Esophagus muscularis mucosa (tissue), 4 donors: ENCODE results near the gene TMEFF2. TPM values are rescaled to one million over a fixed set of nuclear protein-coding genes. Genes with fewer than 3 reads are reported as not detected.

Experiments used
- DNase-seq: peaks from one replicate; pipeline ENCODE4 v3.0.0-alpha.2; 2017; ENCODE audit errors: extremely low spot score
- H3K27ac ChIP-seq, 4 donors: fragments of 200-600 bp; sonication (generic); replicated peaks in 1 of 4; 1 replicate in 3 of 4; 2 replicates in 1 of 4; pipeline ENCODE4 v1.5.1; 2016 to 2019; ENCODE audit warnings: mild to moderate bottlenecking in 1 of 4
- H3K27me3 ChIP-seq, 4 donors: fragments of 200-600 bp; sonication (generic); one replicate each; pipeline versions ENCODE4 v1.5.1 to v1.6.0; 2016 to 2019
- H3K36me3 ChIP-seq, 4 donors: fragments of 200-600 bp; sonication (generic); one replicate each; pipeline ENCODE4 v1.5.1; 2016 to 2019
- H3K4me1 ChIP-seq, 4 donors: fragments of 200-600 bp; sonication (generic); one replicate each; pipeline ENCODE4 v1.5.1; 2016 to 2019
- H3K4me3 ChIP-seq, 4 donors: fragments of 200-600 bp; sonication (generic); 1 replicate in 2 of 4; 2 replicates in 2 of 4; pipeline ENCODE4 v1.5.1; 2016 to 2019; ENCODE audit warnings: mild to moderate bottlenecking in 4 of 4, moderate library complexity in 1 of 4
- H3K9me3 ChIP-seq, 4 donors: fragments of 200-600 bp; sonication (generic); 1 replicate in 3 of 4; 2 replicates in 1 of 4; pipeline ENCODE4 v1.5.1; 2016 to 2019
- CTCF ChIP-seq, 3 experiments: fragments of 200-600 bp in 2 of 3; fragments of 450-650 bp in 1 of 3; sonication (generic) in 2 of 3; IDR thresholded peaks; one replicate each; pipeline ENCODE4 v1.5.1; 2017 to 2019; ENCODE audit warnings: antibody characterized with exemption in 3 of 3, mild to moderate bottlenecking in 2 of 3, moderate library complexity in 1 of 3
- EP300 ChIP-seq: sonication (generic); formaldehyde crosslinking; IDR thresholded peaks from one replicate; pipeline ENCODE4 v1.6.1; 2017; ENCODE audit warnings: antibody characterized with exemption
- POLR2A ChIP-seq: fragments of 450-650 bp; IDR thresholded peaks from one replicate; pipeline ENCODE4 v1.6.1; 2017; ENCODE audit warnings: antibody characterized with exemption, moderate library complexity, mild to moderate bottlenecking, low read depth
- POLR2AphosphoS5 ChIP-seq, 2 donors: sonication (generic); formaldehyde crosslinking; IDR thresholded peaks; one replicate each; pipeline ENCODE4 v1.6.1; 2017; ENCODE audit warnings: antibody characterized with exemption in 2 of 2
- WGBS: methylation state at CpG from one replicate; pipeline ENCODE4 v1.1.5; 2018; 5-methylcytosine and 5-hydroxymethylcytosine counted together
- intact Hi-C: fragments of 100-400 bp; cut with DNase I; formaldehyde crosslinking; loops from one replicate; pipeline ENCODE4 v1.15.1; 2023
- total RNA-seq, 4 donors: library from RNA; depleted of rRNA; stranded (reverse); fragments of >200 nt; gene quantifications; one replicate each; pipeline versions ENCODE4 v1.1.0 to v1.2.1, GENCODE V29; 2016

The TMEFF2 gene
- total RNA-seq: 1 to 10 TPM in 1 of 4 donors, under 1 TPM in 3; 0.42 to 1.7 (median 0.55) TPM

GRCh38 chr2:192194866-192195547 is at the start of gene TMEFF2:
Gene TMEFF2, minus strand, starts transcription at chr2:192194933. Its CDS starts 409 bp downstream, at chr2:192194524.
- Histone ChIP-seq H3K27me3 (peaks cover 0 to 79% (median 46%) of the 10 kb centered on the region in 4 donors), H3K9me3 (no peaks in the 10 kb centered on the region), H3K4me1 (peaks cover 28 to 38% (median 31%) of the 10 kb centered on the region in 4 donors), H3K4me3 (peak within 1 kb of the TSS; percentile 53 to 61 (median 55)), H3K36me3 (no peaks in the 10 kb centered on the region), H3K27ac (no peak within 1 kb of the TSS)
- intact Hi-C loops: no loop called here
- under 1% methylated on average over 31 of the region's 64 CpGs for WGBS
- DNase-seq: no peak
- TF ChIP-seq POLR2A (no peak), POLR2AphosphoS5 (IDR thresholded peaks at IDR 0.05) (no peak), EP300 (no peak), CTCF (IDR thresholded peaks at IDR 0.05) (no peak)

GRCh38 chr2:192243488-192243887 is 48.8 kb upstream of the TMEFF2 start:
- no peak overlapping the region for H3K27ac ChIP-seq
- WGBS: 72% methylated on average over 2 of the region's 2 CpGs
- intact Hi-C loops: no loop called here
- H3K36me3 ChIP-seq: no peaks in the 10 kb centered on the region
- DNase-seq: no peak
- no peak overlapping the region for H3K4me3 ChIP-seq
- H3K27me3 ChIP-seq: no peaks in the 10 kb centered on the region
- no peaks in the 10 kb centered on the region for H3K9me3 ChIP-seq
- TF ChIP-seq CTCF (IDR thresholded peaks at IDR 0.05) (no peak), POLR2A (no peak), EP300 (no peak), POLR2AphosphoS5 (IDR thresholded peaks at IDR 0.05) (no peak)
- no peaks in the 10 kb centered on the region for H3K4me1 ChIP-seq

GRCh38 chr2:192236136-192236535 is 41.4 kb upstream of the TMEFF2 start:
- intact Hi-C loops: no loop called here
- no peak overlapping the region for H3K27ac ChIP-seq
- TF ChIP-seq CTCF (IDR thresholded peaks at IDR 0.05) (no peak), POLR2AphosphoS5 (IDR thresholded peaks at IDR 0.05) (no peak), POLR2A (no peak), EP300 (no peak)
- no peaks in the 10 kb centered on the region for H3K4me1 ChIP-seq
- 86% methylated on average over 4 of the region's 4 CpGs for WGBS
- no peaks in the 10 kb centered on the region for H3K9me3 ChIP-seq
- no peaks in the 10 kb centered on the region for H3K36me3 ChIP-seq
- H3K4me3 ChIP-seq: no peak overlapping the region
- no peaks in the 10 kb centered on the region for H3K27me3 ChIP-seq
- DNase-seq: no peak

GRCh38 chr2:192230889-192231453 is 36.2 kb upstream of the TMEFF2 start:
- Histone ChIP-seq H3K27ac (no peak overlapping the region), H3K4me3 (no peak overlapping the region), H3K9me3 (no peaks in the 10 kb centered on the region), H3K4me1 (no peaks in the 10 kb centered on the region), H3K27me3 (no peaks in the 10 kb centered on the region), H3K36me3 (no peaks in the 10 kb centered on the region)
- intact Hi-C loops: no loop called here
- DNase-seq: no peak
- WGBS: 82% methylated on average over 6 of the region's 6 CpGs
- TF ChIP-seq EP300 (no peak), POLR2AphosphoS5 (IDR thresholded peaks at IDR 0.05) (no peak), CTCF (IDR thresholded peaks at IDR 0.05) (no peak), POLR2A (no peak)
